WERI-Rb-1 (cell line): ENCODE results near the gene C19orf44.
"Not testable (repeated sequence)": the region's sequence is repeated elsewhere in the genome, so short reads cannot be mapped to it uniquely, and the experiment has no call there.

Experiments
- DNase-seq: peaks from one replicate; pipeline ENCODE4 v3.0.0-alpha.2; 2020
- H3K27ac ChIP-seq: fragments of 250-450 bp; sonication (Bioruptor Pico); 2 replicates; pipeline ENCODE4 v1.5.1; 2020; ENCODE audit warnings: mild to moderate bottlenecking, moderate library complexity
- H3K27me3 ChIP-seq: fragments of 250-450 bp; sonication (Bioruptor Pico); 2 replicates; pipeline ENCODE4 v1.5.1; 2021; ENCODE audit warnings: mild to moderate bottlenecking, low read depth, moderate library complexity; ENCODE audit not compliant: insufficient read depth, severe bottlenecking
- H3K36me3 ChIP-seq: fragments of 250-450 bp; sonication (Bioruptor Pico); 2 replicates; pipeline ENCODE4 v1.5.1; 2020; ENCODE audit warnings: mild to moderate bottlenecking, moderate library complexity
- H3K4me3 ChIP-seq: 2 replicates; pipeline ENCODE4 v1.5.1; 2011; ENCODE audit warnings: low read depth, mild to moderate bottlenecking, control low read depth, low read length
- H3K9me3 ChIP-seq: fragments of 250-450 bp; sonication (Bioruptor Pico); 2 replicates; pipeline ENCODE4 v1.5.1; 2021; ENCODE audit warnings: mild to moderate bottlenecking, moderate library complexity; ENCODE audit not compliant: severe bottlenecking
- TF ChIP-seq, protein P1 (sequence below): IDR thresholded peaks from 2 replicates; pipeline ENCODE4 v1.5.1; 2011; ENCODE audit warnings: low read depth, mild to moderate bottlenecking, control low read depth, inconsistent platforms, low read length

C19orf44 gene

DNA sequence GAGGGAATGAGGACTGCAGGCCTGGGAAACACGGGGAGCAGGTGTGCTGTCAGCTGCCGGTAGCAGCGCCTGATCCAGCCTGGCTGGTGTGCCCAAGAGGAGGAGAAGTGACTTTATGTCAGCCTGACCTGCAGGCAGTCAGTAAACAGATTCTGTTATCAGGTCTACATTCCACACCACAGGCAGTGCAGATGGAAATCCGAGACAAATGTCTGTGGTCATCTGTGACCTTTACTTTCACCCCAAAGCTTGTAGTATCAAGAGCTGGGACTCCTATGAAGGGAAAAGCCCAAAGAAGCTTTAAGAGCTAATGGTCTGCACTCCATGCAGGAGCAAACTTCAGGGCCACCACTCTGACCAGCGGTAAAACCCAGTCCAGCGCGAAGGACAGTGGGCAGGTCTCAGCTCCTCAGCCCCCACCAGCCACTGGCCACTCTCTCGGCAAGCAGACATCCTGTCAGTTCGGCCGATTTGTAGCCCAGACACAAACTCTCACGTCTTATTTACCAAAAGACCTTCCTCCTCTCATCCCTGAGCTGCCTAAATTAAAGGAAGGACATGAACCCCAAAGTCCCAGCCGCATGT, 32.1 kb upstream of the C19orf44 start:
- DNase-seq, result no peak
- H3K36me3 ChIP-seq, result peaks cover 11% of the 10 kb centered on the region
- no peak overlapping the region for H3K27ac ChIP-seq
- H3K9me3 ChIP-seq, result no peaks in the 10 kb centered on the region
- H3K4me3 ChIP-seq, result no peak overlapping the region
- H3K27me3 ChIP-seq, result no peaks in the 10 kb centered on the region
- TF ChIP-seq, protein P1, sequence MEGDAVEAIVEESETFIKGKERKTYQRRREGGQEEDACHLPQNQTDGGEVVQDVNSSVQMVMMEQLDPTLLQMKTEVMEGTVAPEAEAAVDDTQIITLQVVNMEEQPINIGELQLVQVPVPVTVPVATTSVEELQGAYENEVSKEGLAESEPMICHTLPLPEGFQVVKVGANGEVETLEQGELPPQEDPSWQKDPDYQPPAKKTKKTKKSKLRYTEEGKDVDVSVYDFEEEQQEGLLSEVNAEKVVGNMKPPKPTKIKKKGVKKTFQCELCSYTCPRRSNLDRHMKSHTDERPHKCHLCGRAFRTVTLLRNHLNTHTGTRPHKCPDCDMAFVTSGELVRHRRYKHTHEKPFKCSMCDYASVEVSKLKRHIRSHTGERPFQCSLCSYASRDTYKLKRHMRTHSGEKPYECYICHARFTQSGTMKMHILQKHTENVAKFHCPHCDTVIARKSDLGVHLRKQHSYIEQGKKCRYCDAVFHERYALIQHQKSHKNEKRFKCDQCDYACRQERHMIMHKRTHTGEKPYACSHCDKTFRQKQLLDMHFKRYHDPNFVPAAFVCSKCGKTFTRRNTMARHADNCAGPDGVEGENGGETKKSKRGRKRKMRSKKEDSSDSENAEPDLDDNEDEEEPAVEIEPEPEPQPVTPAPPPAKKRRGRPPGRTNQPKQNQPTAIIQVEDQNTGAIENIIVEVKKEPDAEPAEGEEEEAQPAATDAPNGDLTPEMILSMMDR, result no peak

DNA sequence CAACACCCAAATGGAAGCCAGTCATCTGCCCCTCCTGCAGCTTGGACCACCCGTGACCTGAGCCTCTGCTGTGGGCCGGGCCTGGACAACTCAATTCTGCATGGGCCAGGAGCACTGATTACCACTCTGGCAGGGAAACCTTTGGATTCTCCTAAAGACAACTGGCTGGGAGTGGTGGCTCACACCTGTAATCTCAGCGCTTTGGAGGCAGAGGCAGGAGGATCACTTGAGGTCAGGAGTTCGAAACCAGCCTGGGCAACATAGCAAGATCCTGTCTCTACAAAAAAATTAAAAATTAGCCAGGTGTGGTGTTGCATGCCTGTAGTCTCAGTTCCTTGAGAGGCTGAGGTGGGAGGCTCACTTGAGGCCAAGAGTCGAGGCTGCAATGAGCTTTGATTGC, 31.0 kb upstream of the C19orf44 start:
- H3K27ac ChIP-seq, result no peak overlapping the region
- TF ChIP-seq, protein P1, result no peak

DNA sequence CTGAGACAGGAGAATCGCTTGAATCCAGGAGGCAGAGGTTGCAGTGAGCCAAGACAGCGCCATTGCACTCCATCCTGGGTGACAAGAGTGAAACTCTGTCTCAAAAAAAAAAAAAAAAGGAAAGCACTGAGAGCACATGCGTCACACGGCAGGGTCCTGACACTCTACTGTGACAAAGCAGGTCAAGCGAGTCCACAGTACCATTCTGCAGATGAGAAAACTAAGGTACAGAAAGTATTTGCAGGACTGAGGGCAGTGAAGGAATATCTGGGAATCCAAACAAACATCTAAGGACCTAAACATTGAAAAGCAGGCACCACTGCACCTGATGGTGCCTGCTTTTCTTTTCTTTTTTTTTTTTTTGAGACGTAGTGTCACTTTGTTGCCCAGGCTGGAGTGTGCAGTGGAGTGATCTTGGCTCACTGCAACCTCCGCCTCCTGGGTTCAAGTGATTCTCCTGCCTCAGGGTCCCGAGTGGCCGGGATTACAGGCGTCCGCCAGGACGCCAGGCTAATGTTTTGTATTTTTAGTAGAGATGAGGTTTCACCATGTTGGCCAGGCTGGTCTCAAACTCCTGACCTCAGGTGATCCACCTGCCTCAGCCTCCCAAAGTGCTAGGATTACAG, 29.3 kb upstream of the C19orf44 start:
- not testable (repeated sequence) for H3K4me3 ChIP-seq, H3K9me3 ChIP-seq, H3K27me3 ChIP-seq, H3K27ac ChIP-seq, DNase-seq
- H3K36me3 ChIP-seq, result peaks cover 13% of the 10 kb centered on the region

More for the DNA sequence above, 31.0 kb upstream of the C19orf44 start:
- Histone ChIP-seq H3K27me3 (no peaks in the 10 kb centered on the region), H3K9me3 (no peaks in the 10 kb centered on the region), H3K36me3 (peaks cover 13% of the 10 kb centered on the region), H3K4me3 (no peak overlapping the region)
- DNase-seq, result no peak

DNA sequence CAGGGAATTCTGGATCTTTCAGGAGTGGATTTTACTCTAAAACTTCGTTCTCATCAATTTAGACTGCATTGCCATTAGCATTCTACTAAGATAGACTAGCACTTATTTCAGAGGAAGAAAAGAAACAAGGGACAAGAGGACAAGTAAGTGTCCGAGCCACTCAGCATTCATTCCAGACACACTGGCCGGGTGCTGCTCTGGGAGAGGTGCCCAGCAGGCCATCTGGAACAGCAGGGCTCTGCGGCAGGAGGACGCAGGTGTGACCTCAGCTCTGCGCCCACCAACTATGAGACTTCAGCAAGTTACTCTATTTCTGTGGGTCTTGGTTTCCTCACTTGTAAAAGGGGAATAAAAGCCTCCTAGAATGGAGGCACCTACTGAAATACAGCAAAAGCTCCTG, 28.6 kb upstream of the C19orf44 start:
- TF ChIP-seq, protein P1, result no peak
- Histone ChIP-seq H3K36me3 (peaks cover 11% of the 10 kb centered on the region), H3K27me3 (no peaks in the 10 kb centered on the region), H3K9me3 (peaks cover under 1% of the 10 kb centered on the region), H3K27ac (no peak overlapping the region), H3K4me3 (no peak overlapping the region)
- no peak for DNase-seq

DNA sequence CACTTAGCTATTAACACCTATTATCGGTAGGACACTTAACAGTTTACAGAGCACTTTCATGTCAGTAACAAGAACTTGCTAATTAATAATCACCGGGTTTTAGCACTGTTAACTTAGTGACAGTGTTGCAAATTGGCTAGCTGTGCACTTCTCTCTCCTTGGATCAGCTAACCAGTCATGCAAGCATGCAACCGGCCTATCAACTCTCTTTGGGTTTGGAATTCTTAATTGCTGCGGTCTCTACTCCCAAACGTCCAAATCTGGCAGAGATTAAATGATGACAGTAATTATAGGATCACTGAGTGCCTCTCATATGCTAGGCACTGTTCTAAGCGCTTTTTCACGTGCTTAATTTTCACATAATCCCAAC, 25.7 kb upstream of the C19orf44 start:
- H3K9me3 ChIP-seq, result peaks cover 5% of the 10 kb centered on the region
- TF ChIP-seq, protein P1, result no peak
- H3K4me3 ChIP-seq, result peak overlapping the region; percentile 93
- no peaks in the 10 kb centered on the region for H3K27me3 ChIP-seq
- DNase-seq, result no peak
- H3K36me3 ChIP-seq, result peaks cover 2% of the 10 kb centered on the region
- H3K27ac ChIP-seq, result no peak overlapping the region

DNA sequence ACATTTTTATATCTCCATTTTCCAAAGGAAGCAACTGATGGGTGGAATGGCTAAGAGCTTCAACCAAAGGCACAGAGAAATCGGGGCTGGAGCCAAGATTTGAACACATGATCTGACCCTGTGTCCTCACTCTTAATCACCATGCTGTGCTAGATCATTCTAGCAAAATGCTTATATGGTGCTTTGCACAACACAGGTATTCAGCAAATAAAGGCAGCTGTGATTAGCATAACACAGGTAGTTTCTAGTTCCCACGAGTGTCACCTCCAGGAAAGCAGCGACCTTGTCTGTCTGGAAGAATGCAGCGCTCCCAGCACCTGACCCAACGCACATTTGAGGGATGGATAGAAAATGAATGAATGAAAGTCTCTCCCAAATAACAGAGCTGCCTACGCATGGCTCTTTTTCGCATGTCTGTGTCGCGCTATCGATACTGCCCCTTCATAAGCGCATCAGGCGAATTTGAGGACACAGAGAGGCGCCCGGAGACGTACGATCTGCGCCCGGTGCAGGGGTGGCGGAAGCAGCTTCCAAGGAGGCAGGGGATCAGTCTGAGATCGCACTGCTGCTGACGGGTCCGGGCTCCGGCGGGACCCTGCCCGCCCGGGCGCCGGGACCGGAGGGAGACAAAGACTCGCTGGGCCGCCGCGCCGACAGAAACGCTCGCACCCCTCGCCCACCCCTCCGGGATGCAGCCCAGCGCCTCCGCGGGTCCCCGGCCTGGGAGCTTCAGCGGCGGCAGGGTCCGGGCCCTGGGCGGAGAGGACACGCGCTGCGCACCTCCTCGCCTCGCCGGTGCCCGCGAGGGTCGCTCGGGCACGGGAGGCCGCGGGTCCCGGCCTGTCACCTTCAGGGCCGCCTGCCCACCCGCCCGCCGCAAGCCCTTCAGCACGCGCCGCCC, 25.0 kb upstream of the C19orf44 start:
- Histone ChIP-seq H3K36me3 (peaks cover 2% of the 10 kb centered on the region), H3K27ac (peak overlapping the region; percentile 72), H3K9me3 (peaks cover 5% of the 10 kb centered on the region), H3K27me3 (no peaks in the 10 kb centered on the region), H3K4me3 (peak overlapping the region; percentile 93)
- TF ChIP-seq, protein P1, result no peak
- DNase-seq, result no peak

DNA sequence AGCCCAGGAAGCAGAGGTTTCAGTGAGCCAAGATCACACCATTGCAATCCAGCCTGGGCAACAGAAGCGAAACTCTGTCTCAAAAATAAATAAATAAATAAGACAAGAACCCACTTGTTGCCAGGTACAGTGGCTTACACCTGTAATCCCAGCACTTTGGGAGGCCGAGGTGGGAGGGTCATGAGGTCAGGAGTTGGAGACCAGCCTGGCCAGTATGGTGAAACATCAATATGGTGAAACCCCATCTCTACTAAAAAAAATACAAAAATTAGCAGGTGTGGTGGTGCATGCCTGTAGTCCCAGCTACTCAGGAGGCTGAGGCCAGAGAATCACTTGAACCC, 23.7 kb upstream of the C19orf44 start:
- not testable (repeated sequence) for H3K36me3 ChIP-seq, DNase-seq, H3K9me3 ChIP-seq, H3K27me3 ChIP-seq
- peak overlapping the region; percentile 54 for H3K4me3 ChIP-seq
- H3K27ac ChIP-seq, result peak overlapping the region; percentile 66
